Smooth muscle cell (in vitro differentiated cells): Measurements from ENCODE around the gene P2RX2. TPM values are rescaled to one million over a fixed set of nuclear protein-coding genes. Genes with fewer than 3 reads are reported as not detected.

Source experiments
- DNase-seq: peaks from one replicate; lab custom pipeline; 2025; ENCODE audit not compliant: unreplicated experiment; lab: John Stamatoyannopoulos, UW
- H2AFZ ChIP-seq: fragments of 200-600 bp; sonication (generic); 2 replicates; pipeline ENCODE4 v1.6.0; 2016; ENCODE audit warnings: antibody characterized with exemption, low read depth, mild to moderate bottlenecking
- H3F3A ChIP-seq: fragments of 200-600 bp; sonication (generic); 2 replicates; pipeline ENCODE4 v1.6.0; 2017; ENCODE audit warnings: antibody characterized with exemption, low read depth
- H3K27ac ChIP-seq: fragments of 200-600 bp; sonication (generic); 2 replicates; pipeline ENCODE4 v1.5.1; 2016; ENCODE audit warnings: low read depth, mild to moderate bottlenecking
- H3K27me3 ChIP-seq: fragments of 200-600 bp; sonication (generic); 2 replicates; pipeline ENCODE4 v1.6.1; 2016; ENCODE audit warnings: low read depth, mild to moderate bottlenecking
- H3K36me3 ChIP-seq: fragments of 200-600 bp; sonication (generic); 2 replicates; pipeline ENCODE4 v1.5.1; 2016; ENCODE audit warnings: low read depth
- H3K4me1 ChIP-seq: fragments of 200-600 bp; sonication (generic); 2 replicates; pipeline ENCODE4 v1.5.1; 2016; ENCODE audit warnings: low read depth
- H3K4me2 ChIP-seq: fragments of 200-600 bp; sonication (generic); 2 replicates; pipeline ENCODE4 v1.6.0; 2016; ENCODE audit warnings: mild to moderate bottlenecking
- H3K4me3 ChIP-seq: fragments of 200-600 bp; sonication (generic); 2 replicates; pipeline ENCODE4 v1.5.1; 2016; ENCODE audit warnings: mild to moderate bottlenecking
- H3K79me2 ChIP-seq: fragments of 200-600 bp; sonication (generic); 2 replicates; pipeline ENCODE4 v1.6.0; 2016; ENCODE audit warnings: low read depth, mild to moderate bottlenecking
- H3K9ac ChIP-seq: fragments of 200-600 bp; sonication (generic); 2 replicates; pipeline ENCODE4 v1.6.0; 2016; ENCODE audit warnings: low read depth
- H3K9me3 ChIP-seq: fragments of 200-600 bp; sonication (generic); replicated peaks from 2 replicates; pipeline ENCODE4 v1.5.1; 2016; ENCODE audit warnings: low read depth
- H4K20me1 ChIP-seq: fragments of 200-600 bp; sonication (generic); 2 replicates; pipeline ENCODE4 v1.6.0; 2016; ENCODE audit warnings: low read depth
- WGBS: methylation state at CpG from one replicate; pipeline ENCODE4 v1.1.7; 2016; ENCODE audit warnings: low lambda C conversion rate; 5-methylcytosine and 5-hydroxymethylcytosine counted together
- polyA plus RNA-seq: library from polyadenylated mRNA; unstranded; fragments of >200 nt; fragmentation: Nextera tagmentation; extraction: Ambion mirVana; gene quantifications from 2 replicates; pipeline ENCODE4 v1.2.1, GENCODE V29; 2016
- total RNA-seq: library from RNA; depleted of rRNA; stranded (reverse); fragments of >200 nt; gene quantifications from 2 replicates; pipeline ENCODE4 v1.2.3, GENCODE V29; 2014
- TF ChIP-seq, protein P1 (sequence below): fragments of 200-600 bp; sonication (generic); IDR thresholded peaks from 2 replicates; pipeline ENCODE4 v1.5.1; 2017; ENCODE audit warnings: borderline replicate concordance, mild to moderate bottlenecking, antibody characterized with exemption; ENCODE audit not compliant: insufficient read depth, poor library complexity, severe bottlenecking

P2RX2 gene
- total and polyA plus RNA-seq, 2 experiments from 2014 or later: not detected

DNA sequence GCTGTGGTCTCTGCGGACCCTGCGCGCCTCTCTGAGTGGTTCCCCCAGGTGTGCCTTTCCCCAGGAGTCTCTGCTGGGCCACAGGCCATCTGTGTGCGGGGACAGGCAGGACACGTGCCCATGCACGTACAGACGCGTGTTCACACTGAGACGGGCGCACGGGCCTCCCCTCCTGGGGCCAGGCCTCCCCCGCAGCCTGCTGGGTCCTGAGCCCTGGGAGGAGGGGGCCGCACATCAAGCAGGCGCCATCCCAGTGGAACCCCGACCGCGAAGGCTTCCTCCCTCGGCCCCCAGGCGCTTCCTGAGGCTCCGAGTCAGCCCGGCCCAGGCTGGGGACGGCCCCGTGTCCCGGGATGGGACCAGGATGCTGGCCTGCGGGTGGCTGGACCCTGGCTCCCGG, 47.9 kb upstream of the P2RX2 start:
- TF ChIP-seq, protein P1, sequence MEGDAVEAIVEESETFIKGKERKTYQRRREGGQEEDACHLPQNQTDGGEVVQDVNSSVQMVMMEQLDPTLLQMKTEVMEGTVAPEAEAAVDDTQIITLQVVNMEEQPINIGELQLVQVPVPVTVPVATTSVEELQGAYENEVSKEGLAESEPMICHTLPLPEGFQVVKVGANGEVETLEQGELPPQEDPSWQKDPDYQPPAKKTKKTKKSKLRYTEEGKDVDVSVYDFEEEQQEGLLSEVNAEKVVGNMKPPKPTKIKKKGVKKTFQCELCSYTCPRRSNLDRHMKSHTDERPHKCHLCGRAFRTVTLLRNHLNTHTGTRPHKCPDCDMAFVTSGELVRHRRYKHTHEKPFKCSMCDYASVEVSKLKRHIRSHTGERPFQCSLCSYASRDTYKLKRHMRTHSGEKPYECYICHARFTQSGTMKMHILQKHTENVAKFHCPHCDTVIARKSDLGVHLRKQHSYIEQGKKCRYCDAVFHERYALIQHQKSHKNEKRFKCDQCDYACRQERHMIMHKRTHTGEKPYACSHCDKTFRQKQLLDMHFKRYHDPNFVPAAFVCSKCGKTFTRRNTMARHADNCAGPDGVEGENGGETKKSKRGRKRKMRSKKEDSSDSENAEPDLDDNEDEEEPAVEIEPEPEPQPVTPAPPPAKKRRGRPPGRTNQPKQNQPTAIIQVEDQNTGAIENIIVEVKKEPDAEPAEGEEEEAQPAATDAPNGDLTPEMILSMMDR: no peak
- no peak overlapping the region for H3K4me3 ChIP-seq
- DNase-seq: no peak
- no peak overlapping the region for H2AFZ ChIP-seq
- H3K9me3 ChIP-seq: no peaks in the 10 kb centered on the region
- H3K9ac ChIP-seq: no peak overlapping the region
- no peak overlapping the region for H3K27ac ChIP-seq
- no peaks in the 10 kb centered on the region for H3K36me3 ChIP-seq
- no peaks in the 10 kb centered on the region for H3K27me3 ChIP-seq
- no peaks in the 10 kb centered on the region for H3K4me1 ChIP-seq
- H4K20me1 ChIP-seq: peaks cover 24% of the 10 kb centered on the region
- 97% methylated on average over 25 of the region's 26 CpGs for WGBS
- H3F3A ChIP-seq: no peaks in the 10 kb centered on the region
- no peak overlapping the region for H3K4me2 ChIP-seq
- no peaks in the 10 kb centered on the region for H3K79me2 ChIP-seq

DNA sequence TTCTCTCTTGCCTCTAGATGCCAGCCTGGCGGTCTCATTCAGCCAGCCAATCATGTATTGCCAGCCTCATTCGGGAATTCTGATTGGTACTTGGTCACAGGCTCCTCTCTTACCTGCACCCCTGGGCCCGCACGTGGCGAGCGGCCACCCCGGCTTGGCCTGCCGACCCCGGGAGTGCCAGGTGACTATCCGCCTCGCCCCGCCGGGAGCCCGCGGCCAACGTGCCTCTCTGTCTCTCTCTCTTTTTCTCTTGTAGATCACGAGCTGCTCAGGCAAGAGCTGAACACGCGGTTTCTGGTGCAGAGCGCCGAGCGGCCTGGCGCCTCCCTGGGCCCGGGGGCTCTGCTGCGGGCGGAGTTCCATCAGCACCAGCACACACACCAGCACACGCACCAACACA, 47.5 kb upstream of the P2RX2 start:
- Histone ChIP-seq H4K20me1 (peaks cover 20% of the 10 kb centered on the region), H2AFZ (no peak overlapping the region), H3K27me3 (no peaks in the 10 kb centered on the region), H3F3A (no peaks in the 10 kb centered on the region), H3K79me2 (no peaks in the 10 kb centered on the region), H3K36me3 (no peaks in the 10 kb centered on the region), H3K9ac (no peak overlapping the region), H3K4me1 (no peaks in the 10 kb centered on the region), H3K4me3 (no peak overlapping the region), H3K4me2 (no peak overlapping the region), H3K27ac (no peak overlapping the region), H3K9me3 (no peaks in the 10 kb centered on the region)
- TF ChIP-seq, protein P1: no peak
- 95% methylated on average over 27 of the region's 27 CpGs for WGBS
- DNase-seq: no peak

DNA sequence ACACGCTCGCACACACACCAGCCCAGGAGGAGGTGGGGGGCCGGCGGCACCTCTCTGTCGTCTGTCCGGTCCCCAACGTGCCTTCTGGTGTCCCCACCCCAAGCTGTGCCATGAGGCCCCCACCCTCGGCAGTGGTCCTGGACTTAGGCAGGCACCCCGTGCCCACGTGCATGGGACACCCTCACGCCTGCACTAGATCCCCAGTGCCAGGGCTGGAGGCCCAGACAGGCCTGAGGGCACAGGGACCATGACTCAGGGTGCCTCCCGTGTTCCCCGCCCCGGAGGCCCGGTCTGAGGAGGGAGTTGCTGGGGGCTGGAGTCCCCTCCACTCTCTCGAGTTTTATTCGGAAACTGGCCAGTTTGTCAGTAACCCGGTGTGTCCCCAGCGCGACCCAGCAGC, 47.0 kb upstream of the P2RX2 start:
- TF ChIP-seq, protein P1: no peak
- Histone ChIP-seq H4K20me1 (peaks cover 16% of the 10 kb centered on the region), H3K27ac (no peak overlapping the region), H2AFZ (no peak overlapping the region), H3K9ac (no peak overlapping the region), H3K9me3 (no peaks in the 10 kb centered on the region), H3K4me2 (no peak overlapping the region), H3K27me3 (no peaks in the 10 kb centered on the region), H3K4me3 (no peak overlapping the region), H3K79me2 (no peaks in the 10 kb centered on the region), H3K36me3 (no peaks in the 10 kb centered on the region), H3F3A (no peaks in the 10 kb centered on the region), H3K4me1 (no peaks in the 10 kb centered on the region)
- no peak for DNase-seq
- WGBS: 91% methylated on average over 13 of the region's 20 CpGs

DNA sequence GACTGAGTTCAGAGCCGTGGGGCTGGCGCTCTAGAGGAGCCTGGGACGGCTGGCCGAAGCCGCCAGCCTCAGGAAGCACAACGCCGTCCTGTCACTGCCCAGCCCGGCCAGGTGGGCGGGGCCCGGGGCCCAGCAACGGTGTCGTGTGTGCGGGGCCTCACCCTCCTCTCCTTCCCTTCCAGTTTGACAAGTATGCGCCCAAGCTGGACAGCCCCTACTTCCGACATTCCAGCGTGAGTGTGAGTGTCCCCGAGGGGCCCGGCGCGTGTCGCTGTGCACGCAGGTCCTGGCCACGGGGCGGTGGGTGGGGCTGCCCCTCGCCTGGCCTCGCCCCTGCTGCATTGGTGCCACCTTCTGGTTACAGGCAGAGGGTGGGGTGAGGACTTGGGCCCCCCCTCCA, 46.5 kb upstream of the P2RX2 start:
- no peaks in the 10 kb centered on the region for H3K36me3 ChIP-seq
- H3K4me2 ChIP-seq: no peak overlapping the region
- no peak for DNase-seq
- 83% methylated on average over 15 of the region's 26 CpGs for WGBS
- no peaks in the 10 kb centered on the region for H3F3A ChIP-seq
- H3K27ac ChIP-seq: no peak overlapping the region
- no peaks in the 10 kb centered on the region for H3K4me1 ChIP-seq
- no peak overlapping the region for H3K4me3 ChIP-seq
- TF ChIP-seq, protein P1: no peak
- no peaks in the 10 kb centered on the region for H3K9me3 ChIP-seq
- H4K20me1 ChIP-seq: peaks cover 12% of the 10 kb centered on the region
- no peak overlapping the region for H3K9ac ChIP-seq
- no peaks in the 10 kb centered on the region for H3K27me3 ChIP-seq
- no peak overlapping the region for H2AFZ ChIP-seq
- H3K79me2 ChIP-seq: no peaks in the 10 kb centered on the region
